ENCODE results near the gene CHD5. TPM values are rescaled to one million over a fixed set of nuclear protein-coding genes. Genes with fewer than 3 reads are reported as not detected.

CHD5 gene
- total and polyA plus RNA-seq, 2 of the 4 experiments (the other 2 are of a cell fraction): under 0.01 to 0.09 TPM

DNA sequence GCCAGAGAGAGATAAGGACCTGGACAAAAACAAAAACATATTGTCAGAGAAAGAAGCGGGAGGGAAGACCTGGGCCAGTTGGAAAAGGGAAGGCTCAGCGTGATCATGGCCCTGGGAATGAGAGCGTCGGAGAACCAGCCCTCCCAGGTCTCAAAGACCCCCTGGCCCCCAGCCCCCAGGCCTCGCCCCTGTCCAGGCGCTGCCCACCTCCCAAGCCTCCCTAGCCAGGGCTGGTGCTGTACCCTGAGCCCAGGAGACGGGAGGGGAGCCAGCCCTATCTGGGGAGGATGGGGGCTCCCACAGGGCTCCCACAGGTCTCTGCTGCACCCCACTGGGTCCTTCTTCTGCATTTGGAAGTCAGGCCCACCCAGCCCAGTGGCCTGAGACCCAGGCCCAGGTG is 15.1 kb downstream of the CHD5 start:
- Histone ChIP-seq H2BK5ac (ENCODE audit: low read depth, low read length, poor library complexity, severe bottlenecking) (no peak overlapping the region), H3K56ac (ENCODE audit: extremely low read depth, insufficient read depth, low read length) (no peak overlapping the region), H3K4ac (ENCODE audit: low read depth, low read length) (no peak overlapping the region), H4K91ac (ENCODE audit: insufficient read depth, low read depth, low read length) (no peak overlapping the region), H3K9me1 (ENCODE audit: insufficient read depth, low read length) (no peaks in the 10 kb centered on the region), H2AFZ (replicated peaks; ENCODE audit: low read length, poor library complexity) (no peak overlapping the region), H3K4me2 (ENCODE audit: low read depth, low read length) (no peak overlapping the region), H2AK9ac (replicated peaks; ENCODE audit: low read depth, low read length, poor library complexity) (no peak overlapping the region), H3K4me1 (ENCODE audit: control insufficient read depth, insufficient read depth, low read length) (no peaks in the 10 kb centered on the region), H3K18ac (ENCODE audit: low read depth, low read length) (no peak overlapping the region), H4K5ac (ENCODE audit: low read depth, low read length) (no peak overlapping the region), H2BK20ac (ENCODE audit: low read depth, low read length) (no peak overlapping the region), H4K20me1 (ENCODE audit: insufficient read depth, low read length) (no peaks in the 10 kb centered on the region), H3K27me3 (ENCODE audit: control insufficient read depth, insufficient read depth, low read length) (peaks cover 50% of the 10 kb centered on the region; the same call in 1 of the 2 replicates), H3K9me3 (ENCODE audit: control insufficient read depth, insufficient read depth, low read length) (no peaks in the 10 kb centered on the region), H3K9ac (ENCODE audit: low read depth, low read length) (no peak overlapping the region), H3K36me3 (ENCODE audit: control insufficient read depth, insufficient read depth, low read length) (no peaks in the 10 kb centered on the region), H2BK120ac (ENCODE audit: low read depth, low read length) (no peak overlapping the region), H2BK15ac (ENCODE audit: low read depth, low read length) (no peak overlapping the region), H3K79me1 (ENCODE audit: low read depth in 1 of 2, low read length in 2 of 2) (no peaks in the 10 kb centered on the region), H2AK5ac (ENCODE audit: low read depth, low read length) (no peak overlapping the region), H3K4me3 (ENCODE audit: insufficient read depth, low read depth, low read length) (no peak overlapping the region), H3K27ac (ENCODE audit: insufficient read depth, low read length) (no peak overlapping the region), H3K14ac (replicated peaks; ENCODE audit: low read depth, low read length) (no peak overlapping the region), H3K23ac (ENCODE audit: low read depth, low read length) (no peak overlapping the region), H4K8ac (ENCODE audit: low read depth in 2 of 2, low read length in 2 of 2) (no peak overlapping the region)
- ChIA-PET CTCF (no interaction called here), POLR2A (ENCODE audit: unreplicated experiment) (no interaction called here)
- no peak for DNase-seq
- no TSS peak for BruUV-seq (replicated peaks)
- ATAC-seq (ENCODE audit: low read depth): no peak
- TF ChIP-seq RAD21 (IDR thresholded peaks at IDR 0.05; ENCODE audit: low read length) (no peak), MAFK (IDR thresholded peaks at IDR 0.05; ENCODE audit: low read depth, low read length) (no peak)
- dilution Hi-C loops (cut with HindIII; ENCODE audit: low sequenced_read_pairs, unreplicated experiment) (no loop called here), in situ Hi-C loops (cut with MboI; ENCODE audit: low sequenced_read_pairs) (no loop called here), intact Hi-C loops (cut with micrococcal nuclease) (no loop called here)
- WGBS, 2 experiments (ENCODE audit: extremely low coverage in 2 of 2, insufficient read length in 1 of 2): no CpG with 5 or more reads among the region's 7 CpGs

Data from IMR-90 (cell line).